Measurements from ENCODE around the gene PGAP2.

DNA sequence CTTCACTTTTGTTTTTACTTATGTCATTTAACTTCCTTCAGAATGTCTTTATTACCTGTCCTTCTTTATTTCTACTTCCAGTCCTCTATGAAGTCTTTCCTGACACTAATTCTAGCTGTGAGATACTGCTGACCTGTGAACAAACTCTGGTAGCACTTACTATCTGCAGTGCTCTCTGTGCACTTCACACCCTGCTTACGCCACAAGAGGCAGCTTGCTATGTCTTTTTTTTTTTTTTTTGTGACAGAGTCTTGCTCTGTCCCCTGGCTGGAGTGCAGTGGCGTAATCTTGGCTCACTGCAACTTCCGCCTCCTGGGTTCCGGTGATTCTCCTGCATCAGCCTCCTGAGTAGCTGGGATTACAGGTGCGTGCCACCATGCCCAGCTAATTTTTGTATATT lies 57.8 kb downstream of the PGAP2 start:
- no peak for TF ChIP-seq POLR2A (IDR thresholded peaks at IDR 0.05; ENCODE audit: low read depth, low read length)
- no peak for TF ChIP-seq TAF1 (IDR thresholded peaks at IDR 0.05; ENCODE audit: low read depth, low read length)
- no peak for TF ChIP-seq POLR2AphosphoS5 (IDR thresholded peaks at IDR 0.05; ENCODE audit: low read depth, low read length)
